ENCODE results near the gene WDR37.

Gene WDR37

DNA sequence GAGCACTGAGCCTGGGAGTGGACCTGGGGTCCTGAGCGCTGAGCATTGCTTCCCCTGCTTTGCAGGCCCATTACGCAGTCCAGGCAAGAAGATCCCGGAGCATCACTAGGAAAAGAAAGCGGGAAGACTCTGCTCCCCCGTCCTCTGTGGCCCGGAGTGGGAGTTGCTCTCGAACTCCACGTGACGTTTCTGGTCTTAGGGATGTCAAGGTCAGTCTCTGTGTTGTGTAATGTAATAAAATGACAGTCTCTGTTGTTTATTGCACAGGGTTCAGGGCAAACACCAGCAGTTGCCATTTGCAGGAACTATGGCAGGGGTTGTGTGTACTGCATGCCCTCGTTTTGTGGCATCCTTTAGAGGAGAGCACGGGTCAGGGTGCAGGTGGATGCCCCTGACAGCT is 40.5 kb upstream of the WDR37 start:
- no peak for DNase-seq (ENCODE audit: low read depth, low spot score)
- ChIA-PET POLR2A (no interaction called here), CTCF (no interaction called here)
- H3K4me3 ChIP-seq (ENCODE audit: low read depth, low read length): no peak overlapping the region
- TF ChIP-seq, protein P1, sequence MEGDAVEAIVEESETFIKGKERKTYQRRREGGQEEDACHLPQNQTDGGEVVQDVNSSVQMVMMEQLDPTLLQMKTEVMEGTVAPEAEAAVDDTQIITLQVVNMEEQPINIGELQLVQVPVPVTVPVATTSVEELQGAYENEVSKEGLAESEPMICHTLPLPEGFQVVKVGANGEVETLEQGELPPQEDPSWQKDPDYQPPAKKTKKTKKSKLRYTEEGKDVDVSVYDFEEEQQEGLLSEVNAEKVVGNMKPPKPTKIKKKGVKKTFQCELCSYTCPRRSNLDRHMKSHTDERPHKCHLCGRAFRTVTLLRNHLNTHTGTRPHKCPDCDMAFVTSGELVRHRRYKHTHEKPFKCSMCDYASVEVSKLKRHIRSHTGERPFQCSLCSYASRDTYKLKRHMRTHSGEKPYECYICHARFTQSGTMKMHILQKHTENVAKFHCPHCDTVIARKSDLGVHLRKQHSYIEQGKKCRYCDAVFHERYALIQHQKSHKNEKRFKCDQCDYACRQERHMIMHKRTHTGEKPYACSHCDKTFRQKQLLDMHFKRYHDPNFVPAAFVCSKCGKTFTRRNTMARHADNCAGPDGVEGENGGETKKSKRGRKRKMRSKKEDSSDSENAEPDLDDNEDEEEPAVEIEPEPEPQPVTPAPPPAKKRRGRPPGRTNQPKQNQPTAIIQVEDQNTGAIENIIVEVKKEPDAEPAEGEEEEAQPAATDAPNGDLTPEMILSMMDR (IDR thresholded peaks at IDR 0.05; ENCODE audit: insufficient read depth, low read length, missing control alignments): no peak

DNA sequence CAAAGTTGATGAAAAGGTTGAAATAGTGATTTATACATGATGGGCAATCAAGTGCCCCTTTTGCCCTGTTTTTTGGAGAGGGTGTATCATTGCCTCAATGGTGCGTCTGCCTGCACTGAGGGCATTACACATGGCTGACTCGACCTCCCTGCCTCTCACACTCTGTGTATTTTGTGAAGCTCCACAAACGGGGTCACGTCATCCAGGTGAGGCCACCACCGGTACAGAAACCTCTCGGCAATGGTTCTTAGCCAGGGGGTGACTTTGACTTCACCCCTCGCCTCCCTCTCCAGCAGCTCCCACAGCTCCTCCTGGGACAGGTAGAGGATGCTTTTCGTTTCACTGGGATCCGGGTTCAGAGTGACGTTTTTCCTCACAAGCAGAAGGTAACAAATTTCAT is 36.8 kb upstream of the WDR37 start:
- TF ChIP-seq, protein P1 (IDR thresholded peaks at IDR 0.05; ENCODE audit: insufficient read depth, low read length, missing control alignments): no peak
- H3K4me3 ChIP-seq (ENCODE audit: low read depth, low read length): no peak overlapping the region
- POLR2A ChIA-PET: no interaction called here
- CTCF ChIA-PET: no interaction called here
- no peak for DNase-seq (ENCODE audit: low read depth, low spot score)

DNA sequence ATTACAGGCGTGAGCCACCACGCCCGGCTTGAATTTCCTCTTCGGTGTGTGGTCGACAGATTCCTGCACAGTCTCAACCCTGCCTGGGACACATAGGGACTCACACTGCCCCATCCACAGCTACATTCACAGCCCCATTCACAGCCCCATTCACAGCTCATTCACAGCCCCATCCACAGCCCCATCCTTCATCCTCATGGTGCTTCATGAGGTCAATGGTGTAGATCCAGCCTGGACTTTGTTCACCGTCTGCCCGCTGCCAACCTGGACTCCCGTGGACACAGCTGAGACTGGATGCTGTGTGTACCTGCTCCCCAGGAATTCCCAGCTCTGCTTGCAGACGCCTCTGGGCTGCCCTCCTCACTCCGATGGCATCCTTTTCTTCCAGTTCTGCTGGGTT is 35.7 kb upstream of the WDR37 start:
- TF ChIP-seq, protein P1 (IDR thresholded peaks at IDR 0.05; ENCODE audit: insufficient read depth, low read length, missing control alignments): no peak
- no peak for DNase-seq (ENCODE audit: low read depth, low spot score)
- ChIA-PET CTCF (no interaction called here), POLR2A (interaction anchor here (1.0 kb wide), 1 partner anchor 17 kb away, joined by 3 read pairs; no protein-coding TSS in a partner anchor)
- no peak overlapping the region for H3K4me3 ChIP-seq (ENCODE audit: low read depth, low read length)

DNA sequence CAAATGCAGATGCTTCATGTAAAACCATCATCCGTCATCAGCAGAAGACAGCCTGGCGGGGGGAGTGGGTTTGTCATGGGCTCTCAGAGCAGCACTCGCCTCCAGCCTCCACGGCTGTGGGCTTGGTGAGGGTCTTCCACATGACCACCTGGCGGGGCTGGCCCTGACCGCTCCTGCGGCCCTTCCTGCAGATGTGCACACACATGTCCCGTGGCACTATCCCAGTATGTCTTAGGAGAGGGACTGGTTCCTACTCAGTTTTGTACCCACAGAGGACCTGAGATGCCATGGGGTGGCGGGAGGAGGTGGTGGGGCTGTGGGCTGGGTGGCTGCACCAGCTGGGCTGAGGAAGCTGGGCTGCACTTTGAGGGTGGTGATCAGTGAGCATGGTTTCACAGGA is 35.2 kb upstream of the WDR37 start:
- no peak for DNase-seq (ENCODE audit: low read depth, low spot score)
- H3K4me3 ChIP-seq (ENCODE audit: low read depth, low read length): no peak overlapping the region
- ChIA-PET POLR2A (interaction anchor here (1.0 kb wide), 1 partner anchor 17 kb away, joined by 3 read pairs; no protein-coding TSS in a partner anchor), CTCF (no interaction called here)
- TF ChIP-seq, protein P1 (IDR thresholded peaks at IDR 0.05; ENCODE audit: insufficient read depth, low read length, missing control alignments): no peak

DNA sequence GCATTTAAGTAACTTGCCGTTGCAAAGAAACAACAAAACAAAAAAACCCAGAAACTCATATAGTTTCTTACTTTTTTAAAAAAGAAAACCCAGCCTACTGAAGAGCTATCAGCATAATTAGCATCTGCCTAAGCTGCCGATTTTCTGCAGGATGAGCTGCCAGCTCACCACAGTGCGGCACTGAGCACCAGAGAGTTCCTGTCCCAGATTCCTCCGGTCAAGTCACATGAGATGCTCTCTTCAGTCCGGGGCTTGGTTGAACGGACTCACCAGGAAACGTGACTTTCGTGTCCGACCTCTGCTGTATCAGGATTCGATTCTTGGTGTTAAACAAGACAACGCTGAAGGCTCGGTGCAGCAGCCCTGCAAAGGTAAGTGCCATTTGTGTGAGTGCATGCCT is 33.8 kb upstream of the WDR37 start:
- CTCF ChIA-PET: no interaction called here
- POLR2A ChIA-PET: interaction anchor here (1.8 kb wide), 1 partner anchor 35 kb away, joined by 5 read pairs; the partner anchor contains the start of gene GTPBP4
- TF ChIP-seq, protein P1 (IDR thresholded peaks at IDR 0.05; ENCODE audit: insufficient read depth, low read length, missing control alignments): no peak
- H3K4me3 ChIP-seq (ENCODE audit: low read depth, low read length): no peak overlapping the region
- no peak for DNase-seq (ENCODE audit: low read depth, low spot score)

DNA sequence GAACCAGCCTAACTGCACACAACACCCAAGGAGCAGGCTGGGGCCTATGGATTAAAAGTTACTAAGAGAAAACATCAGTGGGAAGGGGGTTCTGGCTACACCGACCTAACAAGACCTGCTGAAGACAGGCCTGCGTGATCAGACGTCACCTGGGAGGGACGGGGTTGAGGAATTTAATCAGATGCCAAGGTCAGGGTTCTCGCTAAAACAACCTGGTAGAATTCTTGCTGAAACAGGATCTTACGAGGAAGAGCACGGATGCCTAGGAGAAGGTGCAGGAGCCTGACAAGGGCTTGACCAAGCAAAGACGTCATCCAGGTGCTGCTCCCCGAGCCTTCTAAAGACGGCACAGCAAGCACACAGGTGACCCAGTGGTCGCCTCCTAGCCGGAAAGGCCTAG is 32.1 kb upstream of the WDR37 start:
- ChIA-PET POLR2A (no interaction called here), CTCF (no interaction called here)
- no peak overlapping the region for H3K4me3 ChIP-seq (ENCODE audit: low read depth, low read length)
- no peak for DNase-seq (ENCODE audit: low read depth, low spot score)
- TF ChIP-seq, protein P1 (IDR thresholded peaks at IDR 0.05; ENCODE audit: insufficient read depth, low read length, missing control alignments): no peak

Measured in AG04449 (cell line).